PFSK-1 (cell line): ENCODE measurements around the gene ALKAL2.

ENCODE experiments used
- FOXP2 ChIP-seq: optimal IDR thresholded peaks from 2 replicates; pipeline ENCODE3; 2011; ENCODE audit warnings: borderline replicate concordance, control low read depth, inconsistent platforms; ENCODE audit not compliant: insufficient read depth; ENCODE audit errors: extremely low read length, extremely low read depth
- POLR2AphosphoS5 ChIP-seq: IDR thresholded peaks from 2 replicates; pipeline ENCODE4 v1.6.1; 2012; ENCODE audit warnings: low read depth, mild to moderate bottlenecking, control low read depth, low read length, moderate library complexity
- REST ChIP-seq, 2 experiments: IDR thresholded peaks; 2 replicates each; pipeline versions ENCODE4 v1.6.1 to v1.8.0; 2011 to 2012; ENCODE audit warnings: low read depth in 2 of 2, low read length in 2 of 2, control low read depth in 1 of 2, inconsistent platforms in 1 of 2, mild to moderate bottlenecking in 1 of 2, moderate library complexity in 1 of 2; ENCODE audit not compliant: insufficient read depth in 1 of 2
- SIN3A ChIP-seq: IDR thresholded peaks from 2 replicates; pipeline ENCODE4 v1.6.1; 2012; ENCODE audit warnings: mild to moderate bottlenecking, low read length, moderate library complexity, borderline replicate concordance; ENCODE audit not compliant: insufficient read depth
- TAF1 ChIP-seq: IDR thresholded peaks from 2 replicates; pipeline ENCODE4 v1.6.1; 2012; ENCODE audit warnings: low read length, control low read depth, borderline replicate concordance; ENCODE audit not compliant: insufficient read depth

ALKAL2 gene

DNA sequence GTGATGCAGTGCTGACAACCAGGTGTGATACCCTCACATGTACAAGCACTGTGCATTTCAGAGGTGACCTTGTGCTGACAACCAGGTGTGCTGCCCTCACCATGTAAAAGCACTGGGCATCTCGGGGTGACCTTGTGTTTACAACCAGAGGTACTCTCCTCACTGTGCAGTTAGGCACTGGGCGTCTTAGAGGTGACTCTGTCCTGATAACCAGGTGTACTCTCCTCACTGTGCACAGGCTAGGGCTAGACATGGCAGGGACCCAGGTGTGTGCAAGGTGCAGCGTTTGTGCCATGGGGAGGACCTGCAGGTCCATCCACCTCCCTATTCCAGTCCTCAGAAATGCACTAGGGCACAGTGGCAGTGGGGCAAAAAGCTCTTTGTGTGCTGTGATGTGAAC lies 8.5 kb upstream of the ALKAL2 start:
- TF ChIP-seq FOXP2 (no peak), SIN3A (no peak), REST (IDR thresholded peaks at IDR 0.05; ENCODE audit: insufficient read depth in 1 of 2, low read depth in 2 of 2, low read length in 2 of 2) (no peak), POLR2AphosphoS5 (no peak), TAF1 (no peak)

- TF ChIP-seq REST (IDR thresholded peaks at IDR 0.05; ENCODE audit: insufficient read depth in 1 of 2, low read depth in 2 of 2, low read length in 2 of 2), result no peak
- no peak for TF ChIP-seq FOXP2
- no peak for TF ChIP-seq TAF1
- no peak for TF ChIP-seq POLR2AphosphoS5
- TF ChIP-seq SIN3A, result no peak
Observed at GRCh38 chr2:295090-295489, 7.2 kb upstream of the ALKAL2 start.

- TF ChIP-seq FOXP2, result no peak
- TF ChIP-seq POLR2AphosphoS5, result no peak
Observed at GRCh38 chr2:290090-290722, 2.3 kb upstream of the ALKAL2 start.

GRCh38 chr2:289362-290089 lies 1.6 kb upstream of the ALKAL2 start:
- no peak for TF ChIP-seq POLR2AphosphoS5
- no peak for TF ChIP-seq FOXP2
- TF ChIP-seq REST (IDR thresholded peaks at IDR 0.05; ENCODE audit: insufficient read depth in 1 of 2, low read depth in 2 of 2, low read length in 2 of 2), result no peak
- TF ChIP-seq SIN3A, result no peak
- no peak for TF ChIP-seq TAF1

DNA sequence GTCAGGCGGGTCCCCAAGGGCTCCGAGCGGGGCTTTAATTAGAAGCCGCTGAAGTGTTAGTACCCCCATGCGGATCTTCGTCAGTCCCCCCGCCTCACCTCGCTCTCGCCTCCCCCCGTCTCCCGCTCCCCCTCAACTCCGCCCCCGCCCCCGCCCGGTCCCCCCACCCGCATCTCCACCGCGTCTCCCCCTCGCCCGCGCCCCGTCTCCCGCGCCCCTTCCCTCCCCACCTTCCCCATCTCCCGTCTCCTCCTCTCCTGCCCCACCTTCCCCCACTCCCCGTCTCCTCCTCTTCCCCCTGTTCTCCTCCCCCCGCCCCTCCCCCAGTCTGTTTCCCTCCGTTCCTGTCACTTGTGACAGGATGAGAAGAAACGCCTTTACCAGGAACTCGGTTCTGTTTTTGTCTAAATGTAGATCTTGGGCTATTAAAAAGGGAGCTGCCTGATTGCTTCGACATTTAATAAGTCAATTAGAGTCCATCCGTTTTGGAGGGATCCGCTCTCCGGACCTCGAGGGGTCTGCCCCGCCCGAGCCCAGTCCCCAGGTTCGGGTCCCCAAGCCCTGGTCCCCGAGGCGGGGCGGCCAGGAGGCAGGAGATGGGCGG lies 969 bp upstream of the ALKAL2 start:
- TF ChIP-seq REST (IDR thresholded peaks at IDR 0.05; ENCODE audit: insufficient read depth in 1 of 2, low read depth in 2 of 2, low read length in 2 of 2) (no peak), SIN3A (no peak), FOXP2 (no peak), TAF1 (no peak), POLR2AphosphoS5 (no peak)
